AG04450 (cell line): ENCODE data around the gene MCM5. TPM values are rescaled to one million over a fixed set of nuclear protein-coding genes. Genes with fewer than 3 reads are reported as not detected.
A peak's percentile ranks its signal among the peaks of the same experiment; 100 is the strongest.

Experiments
- CTCF ChIA-PET: fragments of 300-600, 350-600 bp; formaldehyde crosslinking; extraction: SDS; loops from one replicate; lab custom pipeline; 2022; ENCODE audit warnings: antibody characterized with exemption, inconsistent platforms; lab: Charles Lee
- POLR2A ChIA-PET: fragments of 350-600 bp; formaldehyde crosslinking; extraction: SDS; loops from one replicate; lab custom pipeline; 2021; ENCODE audit warnings: antibody characterized with exemption, inconsistent platforms; lab: Yijun Ruan, JAX
- DNase-seq: peaks from one replicate; pipeline ENCODE4 v3.0.0-alpha.2; 2011; ENCODE audit warnings: low read depth, low spot score
- H3K27ac ChIP-seq: one replicate; pipeline ENCODE4 v1.5.1; 2012; ENCODE audit warnings: low read depth, low read length, control low read depth
- H3K27me3 ChIP-seq: one replicate; pipeline ENCODE4 v1.6.0; 2012; ENCODE audit warnings: low read length; ENCODE audit not compliant: control insufficient read depth, insufficient read depth
- H3K4me3 ChIP-seq: 2 replicates; pipeline ENCODE4 v1.5.1; 2011; ENCODE audit warnings: mild to moderate bottlenecking, low read depth, low read length, control low read depth
- H3K9me3 ChIP-seq: 2 replicates; pipeline ENCODE4 v1.5.1; 2012; ENCODE audit warnings: low read length; ENCODE audit not compliant: control insufficient read depth, insufficient read depth
- polyA plus RNA-seq: library from polyadenylated mRNA; depleted of rRNA; stranded (reverse); fragments of >200 nt; gene quantifications from 2 replicates; pipeline ENCODE4 v1.2.3, GENCODE V29; 2011
- TF ChIP-seq, protein P1 (sequence below): IDR thresholded peaks from 2 replicates; pipeline ENCODE4 v1.5.1; 2011; ENCODE audit warnings: low read depth, low read length, control low read depth, inconsistent platforms

MCM5 gene
- polyA plus RNA-seq, 1 experiment = 12.0 TPM

DNA sequence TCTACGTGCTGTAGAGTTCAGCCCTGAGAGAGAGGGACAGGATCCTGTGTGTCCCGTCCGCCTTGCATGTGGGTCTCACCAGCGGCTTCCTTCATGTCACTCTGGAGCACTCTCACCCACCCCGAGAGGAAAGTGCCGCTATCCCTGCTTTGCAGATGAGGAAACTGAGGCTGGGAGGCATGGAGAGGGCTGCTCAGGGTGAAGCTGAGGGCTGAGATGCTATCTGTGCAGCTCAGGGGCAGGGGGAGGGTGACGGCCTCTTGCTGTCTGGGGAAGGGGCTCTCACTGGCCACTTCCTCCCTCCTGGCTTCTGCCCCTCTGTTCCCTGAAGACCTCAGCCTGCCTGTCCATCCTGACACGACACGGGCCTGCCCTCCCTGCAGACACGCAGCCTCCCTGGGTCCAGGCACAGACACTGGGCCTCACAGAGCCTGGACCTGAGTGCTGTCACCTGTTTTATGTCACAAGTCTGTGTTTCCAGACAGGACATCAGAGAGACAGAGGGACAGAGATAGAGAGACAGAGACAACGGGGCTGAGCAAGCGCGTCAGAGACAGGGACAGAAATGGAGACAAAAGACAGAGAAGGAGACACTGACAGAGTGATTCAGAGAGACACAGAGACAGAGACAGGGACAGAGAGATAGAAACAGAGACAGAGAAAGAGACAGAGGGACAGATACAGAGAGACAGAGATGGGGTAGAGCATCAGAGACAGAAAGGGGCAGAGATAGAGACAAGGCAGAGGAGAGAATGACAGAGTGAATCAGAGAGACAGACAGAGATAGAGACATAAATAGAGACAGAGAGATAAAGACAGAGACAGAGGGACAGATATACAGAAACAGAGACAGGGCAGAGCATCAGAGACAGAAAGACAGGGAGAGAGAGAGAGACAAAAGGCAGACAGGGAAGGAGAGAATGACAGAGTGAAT, 53.1 kb downstream of the MCM5 start:
- Histone ChIP-seq H3K4me3 (no peak overlapping the region), H3K27ac (no peak overlapping the region), H3K27me3 (peaks cover 6% of the 10 kb centered on the region), H3K9me3 (no peaks in the 10 kb centered on the region)
- TF ChIP-seq, protein P1, sequence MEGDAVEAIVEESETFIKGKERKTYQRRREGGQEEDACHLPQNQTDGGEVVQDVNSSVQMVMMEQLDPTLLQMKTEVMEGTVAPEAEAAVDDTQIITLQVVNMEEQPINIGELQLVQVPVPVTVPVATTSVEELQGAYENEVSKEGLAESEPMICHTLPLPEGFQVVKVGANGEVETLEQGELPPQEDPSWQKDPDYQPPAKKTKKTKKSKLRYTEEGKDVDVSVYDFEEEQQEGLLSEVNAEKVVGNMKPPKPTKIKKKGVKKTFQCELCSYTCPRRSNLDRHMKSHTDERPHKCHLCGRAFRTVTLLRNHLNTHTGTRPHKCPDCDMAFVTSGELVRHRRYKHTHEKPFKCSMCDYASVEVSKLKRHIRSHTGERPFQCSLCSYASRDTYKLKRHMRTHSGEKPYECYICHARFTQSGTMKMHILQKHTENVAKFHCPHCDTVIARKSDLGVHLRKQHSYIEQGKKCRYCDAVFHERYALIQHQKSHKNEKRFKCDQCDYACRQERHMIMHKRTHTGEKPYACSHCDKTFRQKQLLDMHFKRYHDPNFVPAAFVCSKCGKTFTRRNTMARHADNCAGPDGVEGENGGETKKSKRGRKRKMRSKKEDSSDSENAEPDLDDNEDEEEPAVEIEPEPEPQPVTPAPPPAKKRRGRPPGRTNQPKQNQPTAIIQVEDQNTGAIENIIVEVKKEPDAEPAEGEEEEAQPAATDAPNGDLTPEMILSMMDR = no peak
- DNase-seq = no peak
- POLR2A ChIA-PET = no interaction called here
- CTCF ChIA-PET = no interaction called here

DNA sequence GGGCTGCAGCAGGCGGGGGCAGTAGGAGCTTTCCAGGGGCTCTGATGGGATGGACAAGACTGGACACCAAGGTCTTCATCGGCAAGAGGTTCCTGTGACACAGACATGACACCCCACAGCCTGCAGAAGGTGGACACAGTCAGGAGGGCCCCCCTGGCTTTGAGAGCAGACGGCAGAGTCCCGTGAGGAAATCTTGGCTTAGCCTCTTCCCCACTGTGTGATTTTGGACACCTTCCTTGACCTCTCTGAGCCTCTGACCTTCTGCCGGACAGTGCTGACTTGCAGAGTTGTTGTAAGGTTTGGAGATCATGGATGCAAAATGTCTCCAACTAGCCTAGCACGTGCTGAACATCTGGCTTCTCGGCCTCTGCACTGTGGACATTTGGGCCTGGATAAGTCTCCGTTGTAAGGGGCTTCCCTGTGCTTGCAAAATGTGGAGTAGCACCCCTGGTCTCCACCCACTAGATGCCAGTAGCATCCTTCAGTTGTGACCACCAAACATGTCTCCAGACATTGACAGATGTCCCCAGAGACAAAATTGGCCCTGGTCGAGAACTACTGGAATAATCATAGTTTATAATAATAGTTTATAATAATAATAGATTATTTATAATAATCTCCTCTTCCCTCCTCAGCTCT, 54.6 kb downstream of the MCM5 start:
- Histone ChIP-seq H3K27me3 (peaks cover 6% of the 10 kb centered on the region), H3K4me3 (no peak overlapping the region), H3K9me3 (no peaks in the 10 kb centered on the region), H3K27ac (no peak overlapping the region)
- TF ChIP-seq, protein P1 = 0 out of 2 replicates have a peak, but pooled peaks have one; percentile 3
- CTCF ChIA-PET = no interaction called here
- no peak for DNase-seq
- POLR2A ChIA-PET = no interaction called here

DNA sequence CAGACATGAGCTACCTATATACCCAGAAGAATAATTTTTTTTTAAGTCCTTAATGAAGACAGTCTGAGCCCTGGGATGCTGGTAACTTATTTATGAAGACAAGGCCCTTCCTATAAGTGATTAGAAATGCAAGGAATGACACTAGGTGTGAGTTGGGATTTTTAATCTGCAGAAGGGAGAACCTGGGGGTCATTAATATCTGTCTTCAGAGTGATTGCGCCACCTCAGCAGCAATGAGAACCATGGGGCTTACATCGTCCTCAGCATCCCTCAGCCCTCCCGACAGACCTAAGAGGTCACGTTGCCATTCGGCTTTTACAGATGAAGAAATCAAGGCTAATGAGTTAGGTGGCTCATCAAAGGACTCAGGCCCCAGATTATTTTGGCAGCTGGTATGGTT, 55.6 kb downstream of the MCM5 start:
- DNase-seq = no peak
- Histone ChIP-seq H3K27me3 (peaks cover 6% of the 10 kb centered on the region), H3K4me3 (no peak overlapping the region), H3K27ac (no peak overlapping the region), H3K9me3 (no peaks in the 10 kb centered on the region)
- CTCF ChIA-PET = interaction anchor here (0.6 kb wide), 1 partner anchor 1805 kb away, joined by 3 read pairs; no protein-coding TSS in a partner anchor
- POLR2A ChIA-PET = no interaction called here
- TF ChIP-seq, protein P1 = no peak

DNA sequence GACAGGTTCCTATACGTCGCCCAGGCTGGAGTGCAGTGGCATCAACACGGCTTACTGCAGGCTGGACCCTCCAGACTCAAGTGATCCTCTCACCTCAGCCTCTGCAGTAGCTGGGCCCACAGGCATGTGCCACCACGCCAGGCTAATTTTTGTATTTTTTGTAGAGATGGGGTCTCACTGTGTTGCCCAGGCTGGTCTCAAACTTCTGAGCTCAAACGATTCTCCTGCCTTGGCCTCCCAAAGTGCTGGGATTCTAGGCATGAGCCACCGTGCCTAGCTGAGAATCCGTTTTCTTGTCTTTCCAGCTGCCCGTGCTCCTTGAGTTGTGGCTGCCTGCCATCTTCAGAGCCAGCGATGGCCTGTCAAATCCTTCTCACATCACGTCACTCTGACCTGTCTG, 56.8 kb downstream of the MCM5 start:
- no peak for DNase-seq
- Histone ChIP-seq H3K27ac (no peak overlapping the region), H3K27me3 (peaks cover 6% of the 10 kb centered on the region), H3K4me3 (no peak overlapping the region), H3K9me3 (no peaks in the 10 kb centered on the region)
- TF ChIP-seq, protein P1 = no peak
- POLR2A ChIA-PET = interaction anchor here (0.6 kb wide), 1 partner anchor 494 kb away, joined by 4 read pairs; no protein-coding TSS in a partner anchor
- CTCF ChIA-PET = no interaction called here
